ENCODE results near the gene PSMC1. TPM values are rescaled to one million over a fixed set of nuclear protein-coding genes. Genes with fewer than 3 reads are reported as not detected.

The PSMC1 gene
- total RNA-seq, 2 donors from 2014 or later, result 108 to 122 TPM

DNA sequence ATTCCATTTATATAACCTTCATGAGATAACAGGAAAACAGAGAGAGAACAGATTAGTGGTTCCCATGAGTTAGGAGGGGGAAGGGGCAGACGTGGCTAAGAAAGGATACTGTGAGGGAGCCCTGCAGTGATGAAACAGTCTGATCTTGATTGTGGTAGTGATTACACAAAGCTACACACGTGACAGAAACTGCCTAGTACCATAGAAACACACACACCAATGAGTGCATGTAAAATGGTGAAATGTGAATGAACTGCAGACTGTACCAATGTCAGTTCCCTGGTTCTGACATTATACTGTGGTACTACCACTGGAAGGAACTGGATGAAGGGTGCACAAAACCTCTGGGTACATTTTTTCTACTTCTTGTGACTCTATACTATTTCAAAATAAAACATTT, 38.5 kb downstream of the PSMC1 start:
- Histone ChIP-seq H3K4me1 (ENCODE audit: control insufficient read depth, insufficient read depth, low read length) (no peaks in the 10 kb centered on the region), H3K27ac (ENCODE audit: low read depth, low read length) (no peak overlapping the region), H3K27me3 (ENCODE audit: control insufficient read depth, insufficient read depth, low read length, poor library complexity, severe bottlenecking) (no peaks in the 10 kb centered on the region), H3K9ac (ENCODE audit: extremely low read depth, low read length, poor library complexity, severe bottlenecking) (no peak overlapping the region), H3K36me3 (ENCODE audit: control insufficient read depth, insufficient read depth, low read length) (peaks cover 75% of the 10 kb centered on the region), H3K9me3 (ENCODE audit: control insufficient read depth, low read length) (no peaks in the 10 kb centered on the region), H3K4me3 (ENCODE audit: low read length) (no peak overlapping the region)
- WGBS, 2 experiments (ENCODE audit: insufficient coverage in 1 of 2, insufficient read length in 1 of 2), result 77% methylated on average over 1 of the region's 2 CpGs; no CpG with 5 or more reads in 1 of the 2 experiments
- Mint-ChIP-seq H3K27me3 (ENCODE audit: insufficient read depth) (no peaks in the 10 kb centered on the region), H3K4me3 (no peak overlapping the region), H3K36me3 (ENCODE audit: low read depth) (peaks cover 49% of the 10 kb centered on the region), H3K27ac (no peak overlapping the region), H3K9me3 (no peaks in the 10 kb centered on the region), H3K4me1 (peaks cover 8% of the 10 kb centered on the region)
- TF ChIP-seq, protein P1, sequence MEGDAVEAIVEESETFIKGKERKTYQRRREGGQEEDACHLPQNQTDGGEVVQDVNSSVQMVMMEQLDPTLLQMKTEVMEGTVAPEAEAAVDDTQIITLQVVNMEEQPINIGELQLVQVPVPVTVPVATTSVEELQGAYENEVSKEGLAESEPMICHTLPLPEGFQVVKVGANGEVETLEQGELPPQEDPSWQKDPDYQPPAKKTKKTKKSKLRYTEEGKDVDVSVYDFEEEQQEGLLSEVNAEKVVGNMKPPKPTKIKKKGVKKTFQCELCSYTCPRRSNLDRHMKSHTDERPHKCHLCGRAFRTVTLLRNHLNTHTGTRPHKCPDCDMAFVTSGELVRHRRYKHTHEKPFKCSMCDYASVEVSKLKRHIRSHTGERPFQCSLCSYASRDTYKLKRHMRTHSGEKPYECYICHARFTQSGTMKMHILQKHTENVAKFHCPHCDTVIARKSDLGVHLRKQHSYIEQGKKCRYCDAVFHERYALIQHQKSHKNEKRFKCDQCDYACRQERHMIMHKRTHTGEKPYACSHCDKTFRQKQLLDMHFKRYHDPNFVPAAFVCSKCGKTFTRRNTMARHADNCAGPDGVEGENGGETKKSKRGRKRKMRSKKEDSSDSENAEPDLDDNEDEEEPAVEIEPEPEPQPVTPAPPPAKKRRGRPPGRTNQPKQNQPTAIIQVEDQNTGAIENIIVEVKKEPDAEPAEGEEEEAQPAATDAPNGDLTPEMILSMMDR (conservative IDR thresholded peaks at IDR 0.05), result no peak
- no peak for DNase-seq

DNA sequence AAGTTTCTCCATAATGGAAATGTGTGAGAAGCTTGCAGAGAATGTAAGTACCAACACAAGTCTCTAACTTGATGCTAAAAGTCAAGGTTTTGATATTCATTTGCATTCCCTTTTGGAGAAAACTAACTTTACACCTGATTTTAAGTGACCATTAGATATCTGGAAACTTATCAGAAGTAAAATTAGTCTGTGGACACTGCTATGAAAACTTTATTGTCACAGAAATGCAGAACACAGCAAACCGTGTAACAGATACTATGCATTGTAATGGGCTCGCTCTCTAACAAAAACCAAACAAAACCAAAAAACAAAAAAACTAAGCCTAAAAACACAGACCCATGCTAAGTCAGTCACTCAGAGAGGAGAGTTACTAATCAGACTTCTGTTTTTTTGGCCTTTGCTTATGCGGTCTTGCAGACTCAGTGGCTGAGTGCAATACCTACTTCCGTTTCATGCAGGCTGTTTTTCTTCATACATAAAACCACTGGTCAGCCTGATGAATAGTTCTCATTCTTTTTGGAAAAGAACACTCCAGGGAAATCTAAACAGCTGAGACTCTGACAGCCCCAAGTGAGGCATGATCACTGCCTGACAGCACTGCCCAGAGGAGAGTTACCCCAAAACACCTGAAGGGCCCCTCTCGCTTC, 39.6 kb downstream of the PSMC1 start:
- DNase-seq, result no peak
- H3K9ac ChIP-seq (ENCODE audit: extremely low read depth, low read length, poor library complexity, severe bottlenecking), result no peak overlapping the region
- 97 to 100% methylated on average over 2 to 5 of the region's 5 CpGs for WGBS, 2 experiments (ENCODE audit: insufficient coverage in 1 of 2, insufficient read length in 1 of 2)
- Mint-ChIP-seq H3K4me1 (peaks cover 4% of the 10 kb centered on the region), H3K4me3 (no peak overlapping the region), H3K36me3 (ENCODE audit: low read depth) (peaks cover 56% of the 10 kb centered on the region), H3K27me3 (ENCODE audit: insufficient read depth) (no peaks in the 10 kb centered on the region), H3K9me3 (peaks cover 3% of the 10 kb centered on the region), H3K27ac (no peak overlapping the region)
- no peak overlapping the region for H3K4me3 ChIP-seq (ENCODE audit: low read length)
- peaks cover 73% of the 10 kb centered on the region for H3K36me3 ChIP-seq (ENCODE audit: control insufficient read depth, insufficient read depth, low read length)
- TF ChIP-seq, protein P1 (conservative IDR thresholded peaks at IDR 0.05), result no peak
- no peaks in the 10 kb centered on the region for H3K4me1 ChIP-seq (ENCODE audit: control insufficient read depth, insufficient read depth, low read length)
- no peaks in the 10 kb centered on the region for H3K9me3 ChIP-seq (ENCODE audit: control insufficient read depth, low read length)
- no peaks in the 10 kb centered on the region for H3K27me3 ChIP-seq (ENCODE audit: control insufficient read depth, insufficient read depth, low read length, poor library complexity, severe bottlenecking)
- H3K27ac ChIP-seq (ENCODE audit: low read depth, low read length), result no peak overlapping the region

DNA sequence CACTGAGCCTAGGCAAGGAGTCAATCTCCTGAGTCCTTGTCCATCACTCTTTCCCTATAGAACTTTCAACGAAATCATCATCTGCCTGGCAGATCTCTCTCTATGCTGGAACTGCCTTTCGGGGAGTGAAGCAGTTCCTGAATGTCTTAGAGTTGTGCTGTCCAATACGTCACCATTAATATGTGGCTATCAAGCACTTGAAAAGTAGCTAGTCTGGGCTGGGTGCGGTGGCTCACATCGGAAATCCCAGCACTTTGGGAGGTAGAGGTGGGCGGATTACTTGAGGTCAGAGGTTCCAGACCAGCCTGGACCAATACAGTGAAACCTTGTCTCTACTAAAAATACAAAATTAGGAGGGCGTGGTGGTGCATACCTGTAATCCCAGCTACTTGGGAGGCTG, 40.3 kb downstream of the PSMC1 start:
- WGBS, 2 experiments (ENCODE audit: insufficient coverage in 1 of 2, insufficient read length in 1 of 2), result 93 to 95% methylated on average over 7 of the region's 7 CpGs
- Mint-ChIP-seq H3K4me3 (no peak overlapping the region), H3K36me3 (ENCODE audit: low read depth) (peaks cover 59% of the 10 kb centered on the region), H3K27me3 (ENCODE audit: insufficient read depth) (no peaks in the 10 kb centered on the region), H3K9me3 (peaks cover 4% of the 10 kb centered on the region), H3K4me1 (peaks cover 9% of the 10 kb centered on the region), H3K27ac (no peak overlapping the region)
- Histone ChIP-seq H3K27ac (ENCODE audit: low read depth, low read length) (no peak overlapping the region), H3K27me3 (ENCODE audit: control insufficient read depth, insufficient read depth, low read length, poor library complexity, severe bottlenecking) (no peaks in the 10 kb centered on the region), H3K4me3 (ENCODE audit: low read length) (no peak overlapping the region), H3K9me3 (ENCODE audit: control insufficient read depth, low read length) (no peaks in the 10 kb centered on the region), H3K4me1 (ENCODE audit: control insufficient read depth, insufficient read depth, low read length) (no peaks in the 10 kb centered on the region), H3K36me3 (ENCODE audit: control insufficient read depth, insufficient read depth, low read length) (peaks cover 74% of the 10 kb centered on the region), H3K9ac (ENCODE audit: extremely low read depth, low read length, poor library complexity, severe bottlenecking) (no peak overlapping the region)
- TF ChIP-seq, protein P1 (conservative IDR thresholded peaks at IDR 0.05), result no peak
- DNase-seq, result no peak
